Measurements from ENCODE around the gene BCDIN3D. TPM values are rescaled to one million over a fixed set of nuclear protein-coding genes. Genes with fewer than 3 reads are reported as not detected.

BCDIN3D gene
- total and polyA plus RNA-seq, 2 donors (not counting 3 experiments of a cell fraction or from before 2014, with no cell fraction given), result 1.8 to 3.1 TPM

GRCh38 chr12:49867570-49868341 is 24.9 kb upstream of the BCDIN3D start:
- Histone ChIP-seq H3K27ac (ENCODE audit: insufficient read depth, low read depth, low read length) (no peak overlapping the region), H3K9ac (replicated peaks; ENCODE audit: extremely low read depth, insufficient read depth, low read length) (no peak overlapping the region), H4K20me1 (replicated peaks; ENCODE audit: control insufficient read depth, extremely low read depth, insufficient read depth, low read length) (no peaks in the 10 kb centered on the region), H3K79me2 (ENCODE audit: control insufficient read depth, insufficient read depth, low read length) (no peaks in the 10 kb centered on the region), H3K9me1 (replicated peaks; ENCODE audit: control insufficient read depth, extremely low read depth, insufficient read depth, low read length) (no peaks in the 10 kb centered on the region), H3K36me3 (ENCODE audit: control insufficient read depth in 2 of 2, extremely low read depth in 1 of 2, insufficient read depth in 2 of 2, low read length in 2 of 2) (no peaks in the 10 kb centered on the region), H3K4me3 (replicated peaks in 1 of 3; ENCODE audit: insufficient read depth in 1 of 3, low read depth in 1 of 3, low read length in 3 of 3) (no peak overlapping the region), H3K9me3 (replicated peaks; ENCODE audit: control insufficient read depth, insufficient read depth, low read length) (no peaks in the 10 kb centered on the region), H2AFZ (ENCODE audit: low read depth, low read length) (no peak overlapping the region), H3K4me2 (ENCODE audit: insufficient read depth, low read length) (no peak overlapping the region), H3K4me1 (ENCODE audit: control insufficient read depth, extremely low read depth, insufficient read depth, low read length) (peaks cover 20% of the 10 kb centered on the region), H3K27me3 (ENCODE audit: control insufficient read depth in 2 of 2, insufficient read depth in 2 of 2, low read length in 2 of 2) (peaks cover 2 to 7% of the 10 kb centered on the region in 2 experiments)
- TF ChIP-seq CTCF (IDR thresholded peaks at IDR 0.05; ENCODE audit: extremely low read depth in 1 of 2, insufficient read depth in 1 of 2, low read depth in 1 of 2, low read length in 2 of 2) (no peak), FOS (IDR thresholded peaks at IDR 0.05; ENCODE audit: borderline replicate concordance, insufficient read depth, low read length) (no peak), MAX (IDR thresholded peaks at IDR 0.05; ENCODE audit: insufficient read depth, insufficient read length) (no peak), POLR2AphosphoS5 (IDR thresholded peaks at IDR 0.05; ENCODE audit: insufficient read depth, low read depth, low read length) (no peak), JUN (IDR thresholded peaks at IDR 0.05; ENCODE audit: borderline replicate concordance, insufficient read depth, insufficient read length, low read depth) (no peak), EZH2 (IDR thresholded peaks at IDR 0.05; ENCODE audit: borderline replicate concordance, low read depth, low read length, severe bottlenecking) (no peak), GATA2 (IDR thresholded peaks at IDR 0.05; ENCODE audit: insufficient read depth, insufficient read length, low read depth, low read length) (no peak), MYC (IDR thresholded peaks at IDR 0.05; ENCODE audit: low read depth, low read length) (no peak), POLR2A (IDR thresholded peaks at IDR 0.05; ENCODE audit: low read depth, low read length) (no peak)
- dilution Hi-C loops (cut with MboI; ENCODE audit: extremely low pct_ligation_motif_present, low sequenced_read_pairs), result no loop called here
- BruUV-seq (replicated peaks), result no TSS peak
- ChIA-PET POLR2A (interaction anchor here (0.8 kb wide), 1 partner anchor 98 kb away, joined by 5 read pairs; no protein-coding TSS in a partner anchor), CTCF (interaction anchor here (0.6 to 7.9 kb wide), 27 partner anchors 16 to 202 kb away, joined by 3 to 183 read pairs (median 6); partner anchors contain the start of genes AQP6, BCDIN3D and TMBIM6)
- FAIRE-seq, result no peak
- intact Hi-C loops (cut with micrococcal nuclease), result loop anchor here (1.0 to 5.0 kb wide), 6 partner anchors 53 to 203 kb away; partner anchors contain the start of gene ASIC1
- DNase-seq (ENCODE audit: low read depth, low spot score), result no peak
